HG03066 (cell line): Measurements from ENCODE around the gene TXLNA.

ENCODE experiments used
- ATAC-seq: cut with Tn5 transposase; IDR thresholded peaks from one replicate; pipeline ENCODE4 v1.9.1; 2021; ENCODE audit warnings: low read depth; ENCODE audit not compliant: unreplicated experiment

TXLNA gene

DNA sequence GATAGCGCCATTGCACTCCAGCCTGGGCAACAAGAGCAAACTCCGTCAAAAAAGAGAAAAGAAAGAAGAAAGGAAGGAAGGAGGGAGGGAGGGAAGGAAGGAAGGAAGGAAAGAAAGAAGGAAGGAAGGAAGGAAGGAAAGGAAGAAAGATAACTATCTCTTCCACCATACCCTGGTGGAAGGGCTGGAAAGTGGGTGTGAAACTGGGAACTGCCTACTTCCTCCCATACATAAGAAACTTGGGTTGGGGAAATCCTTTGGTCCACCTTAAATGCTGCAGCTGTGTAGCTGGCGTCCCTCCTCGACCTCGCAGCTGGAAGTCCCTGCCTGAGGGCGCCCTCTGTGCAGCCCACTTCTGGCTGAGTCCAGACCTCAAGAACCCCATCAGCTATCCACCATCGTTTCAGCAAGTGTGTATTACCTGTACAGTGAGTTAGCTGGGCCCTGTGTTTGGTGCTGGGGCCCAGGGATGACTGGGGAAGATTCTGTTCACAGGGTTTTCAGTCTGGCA, 62.9 kb downstream of the TXLNA start:
- no peak for ATAC-seq

DNA sequence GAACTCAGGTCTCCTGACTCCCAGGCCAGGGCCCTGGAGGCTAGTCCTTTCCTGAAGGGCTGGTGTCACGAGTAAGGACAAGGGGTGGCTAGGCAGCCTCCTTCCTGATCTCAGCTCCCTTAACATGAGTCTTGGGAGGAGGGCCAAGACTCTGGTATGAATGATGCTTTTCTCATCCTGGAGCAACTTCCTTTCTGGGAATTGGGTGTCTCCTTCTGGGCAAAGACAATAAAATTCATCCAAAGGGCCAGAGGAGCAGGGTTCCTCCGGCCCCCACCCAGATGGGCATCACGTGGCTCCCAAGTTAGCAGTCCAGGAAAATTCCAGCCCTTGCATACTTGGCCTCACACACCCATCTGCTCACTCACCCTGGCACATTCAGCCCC, 67.4 kb downstream of the TXLNA start, which contains the start of gene FAM167B:
FAM167B (plus strand) TSS at position 335 of the 386 bp plus-strand sequence. CDS start 200 bp downstream, outside the sequence.
- ATAC-seq: no peak

- no peak for ATAC-seq
These were observed 68.0 kb downstream of the TXLNA start for GRCh38 chr1:32247452-32247851.
